GM08714 (cell line): Measurements from ENCODE around the gene CSTF3.
"Not testable (repeated sequence)": the region's sequence is repeated elsewhere in the genome, so short reads cannot be mapped to it uniquely, and the experiment has no call there.

Experiments used
- H3K4me3 ChIP-seq: fragments of 200-500 bp; sonication (Bioruptor generic); 2 replicates; pipeline ENCODE4 v1.5.1; 2014; ENCODE audit warnings: mild to moderate bottlenecking, low read length, inconsistent platforms
- ZNF274 ChIP-seq: IDR thresholded peaks from 2 replicates; pipeline ENCODE4 v1.6.1; 2012; ENCODE audit warnings: mild to moderate bottlenecking, low read depth, low read length

CSTF3 gene

DNA sequence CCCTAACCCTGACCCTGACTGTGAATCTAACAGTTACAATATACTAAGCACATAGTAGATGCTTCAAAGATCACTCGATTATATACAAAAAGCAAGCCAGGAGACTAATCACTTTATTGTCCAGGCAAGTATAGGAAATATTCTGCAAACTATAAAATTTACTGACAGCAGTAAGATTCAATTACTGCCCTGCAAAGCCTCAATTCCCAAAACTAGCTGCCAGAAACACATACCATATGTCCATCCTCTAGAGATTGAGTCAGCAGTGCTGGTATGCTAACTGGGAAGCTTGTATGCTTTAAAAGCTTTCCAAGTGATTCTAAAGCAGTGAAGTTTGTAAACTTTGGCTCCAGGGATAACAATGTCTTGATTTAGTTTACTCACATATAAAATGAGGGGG lies 26.1 kb downstream of the CSTF3 start:
- no peak overlapping the region for H3K4me3 ChIP-seq
- TF ChIP-seq ZNF274, result no peak

DNA sequence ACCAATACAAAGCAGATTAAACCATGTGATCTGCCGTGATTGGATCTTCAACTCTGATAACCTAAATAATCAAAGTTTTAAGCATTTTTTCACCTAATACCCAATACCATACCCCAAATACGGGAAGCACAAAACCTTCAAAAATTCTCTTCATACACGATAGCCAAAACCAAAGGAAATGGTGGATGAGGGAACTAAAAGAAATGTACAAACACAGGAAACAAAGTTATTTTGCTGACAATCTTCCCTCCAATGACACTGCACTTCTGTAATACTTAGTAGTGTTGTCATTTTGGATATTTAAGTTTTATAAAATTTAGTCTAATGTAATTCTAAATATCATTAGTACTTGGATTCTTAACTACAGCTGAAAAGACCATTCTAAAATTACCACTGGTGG lies 27.0 kb downstream of the CSTF3 start:
- no peak overlapping the region for H3K4me3 ChIP-seq
- TF ChIP-seq ZNF274, result no peak

DNA sequence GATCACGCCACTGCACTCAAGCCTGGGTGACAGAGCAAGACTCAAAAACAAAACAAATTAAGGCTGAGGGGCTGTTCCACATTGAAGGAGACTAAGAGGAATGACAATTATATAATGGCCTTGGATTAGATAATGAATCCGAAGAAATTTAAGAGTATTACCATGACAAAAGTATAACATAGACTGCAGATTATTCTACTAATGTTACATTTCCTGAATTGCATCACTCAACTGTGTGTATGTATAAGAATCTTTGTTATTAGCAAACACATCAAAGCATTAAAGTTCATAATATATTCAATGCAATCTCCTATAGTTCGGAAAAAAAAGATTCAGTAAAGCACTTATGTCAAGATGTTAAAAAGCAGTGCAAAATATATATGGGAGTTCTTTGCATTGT lies 27.5 kb downstream of the CSTF3 start:
- TF ChIP-seq ZNF274, result no peak
- H3K4me3 ChIP-seq, result no peak overlapping the region

DNA sequence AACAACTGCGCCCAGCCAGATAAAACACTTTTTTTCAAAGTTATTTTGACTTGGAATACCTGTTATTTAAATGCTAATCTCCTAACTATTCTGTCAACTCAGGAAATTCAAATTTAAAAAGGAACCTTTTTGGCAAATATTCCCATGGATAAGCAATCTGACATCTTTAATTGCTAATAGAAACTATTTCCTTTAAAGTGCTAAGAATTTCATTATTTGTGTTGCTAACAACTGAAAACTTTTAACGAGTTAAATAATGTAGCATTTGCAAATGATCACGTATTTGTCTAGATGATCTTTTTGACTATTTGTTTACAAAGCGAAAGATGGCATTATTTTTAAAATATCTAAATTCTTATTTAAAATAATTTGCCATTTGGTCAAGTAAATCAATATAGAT lies 28.8 kb downstream of the CSTF3 start:
- no peak for TF ChIP-seq ZNF274
- no peak overlapping the region for H3K4me3 ChIP-seq

DNA sequence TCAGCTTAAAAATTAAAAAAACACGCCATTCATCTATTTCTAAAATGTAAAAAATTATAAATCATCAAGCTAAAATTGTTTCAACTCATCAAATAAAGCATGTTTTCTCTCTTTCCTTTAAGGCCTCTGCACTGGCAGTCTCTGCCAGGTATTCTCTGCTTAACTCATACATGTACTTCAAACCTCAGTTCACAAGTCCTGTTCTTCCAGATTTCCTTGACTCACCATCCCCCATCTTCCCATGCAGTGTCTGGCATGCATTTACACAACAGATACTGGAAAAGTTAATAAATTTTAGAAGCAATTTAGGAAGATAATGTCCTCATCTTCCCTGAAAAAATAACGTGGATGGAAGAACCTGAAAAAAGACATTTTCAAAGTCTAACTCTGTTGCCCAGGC lies 32.5 kb downstream of the CSTF3 start:
- TF ChIP-seq ZNF274, result no peak

DNA sequence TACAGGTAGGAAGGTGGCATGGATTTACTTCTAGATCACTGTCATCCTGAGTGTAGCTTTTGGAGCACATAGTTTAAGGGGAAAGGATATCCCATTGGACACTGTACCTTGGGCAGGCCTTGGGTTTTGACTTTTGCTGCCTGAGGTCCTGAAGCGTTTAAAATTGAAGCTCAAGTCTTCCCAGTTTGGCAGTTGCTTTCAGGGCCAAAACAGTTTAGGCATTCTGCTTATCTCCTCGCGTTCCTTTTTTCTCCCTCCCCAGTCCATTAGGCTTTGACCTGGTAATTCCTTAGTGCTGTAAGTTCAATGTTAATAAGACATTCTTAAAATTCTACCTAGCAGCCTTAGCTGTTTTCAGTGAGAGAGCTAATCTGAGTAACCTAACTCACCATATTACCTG lies 35.7 kb downstream of the CSTF3 start:
- H3K4me3 ChIP-seq, result no peak overlapping the region
- TF ChIP-seq ZNF274, result no peak

More for the DNA sequence above, 32.5 kb downstream of the CSTF3 start:
- no peak overlapping the region for H3K4me3 ChIP-seq

DNA sequence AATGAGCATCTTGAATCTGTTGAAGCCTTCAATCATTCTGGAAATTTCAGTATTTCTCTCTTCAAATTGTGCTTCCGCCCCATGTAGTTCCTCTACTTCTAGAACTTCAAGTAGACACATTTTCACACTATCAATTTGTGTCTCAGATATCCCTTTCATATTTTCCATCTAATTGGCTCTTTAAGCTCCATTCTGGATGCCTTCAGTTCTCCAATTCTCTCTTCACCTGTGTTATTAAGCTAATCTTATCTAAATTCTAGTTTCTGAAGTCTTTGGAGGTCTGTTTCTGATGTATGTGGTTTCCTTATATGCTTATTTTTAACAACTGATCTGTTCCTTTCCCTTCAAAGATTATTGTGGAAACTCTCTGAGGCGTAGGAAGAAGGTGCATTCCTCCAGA lies 36.3 kb downstream of the CSTF3 start:
- H3K4me3 ChIP-seq, result no peak overlapping the region
- TF ChIP-seq ZNF274, result no peak

DNA sequence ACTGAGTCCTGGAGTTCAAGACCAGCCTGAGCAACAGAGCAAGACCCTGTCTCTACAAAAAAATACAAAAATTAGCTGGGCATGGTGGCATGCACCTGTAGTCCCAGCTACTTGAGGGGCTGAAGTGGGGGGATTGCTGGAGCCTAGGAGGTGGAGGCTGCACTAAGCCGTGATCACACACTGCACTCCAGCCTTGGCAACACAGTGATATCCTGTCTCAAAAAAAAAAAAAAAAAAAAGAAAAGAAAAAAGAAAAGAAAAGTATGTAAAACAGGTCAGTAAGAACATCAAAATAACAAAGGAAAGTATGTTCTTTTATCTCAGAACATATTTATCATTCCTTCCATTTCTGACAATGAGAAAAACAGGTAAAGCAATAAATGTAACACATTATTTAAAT lies 38.6 kb downstream of the CSTF3 start:
- not testable (repeated sequence) for H3K4me3 ChIP-seq

DNA sequence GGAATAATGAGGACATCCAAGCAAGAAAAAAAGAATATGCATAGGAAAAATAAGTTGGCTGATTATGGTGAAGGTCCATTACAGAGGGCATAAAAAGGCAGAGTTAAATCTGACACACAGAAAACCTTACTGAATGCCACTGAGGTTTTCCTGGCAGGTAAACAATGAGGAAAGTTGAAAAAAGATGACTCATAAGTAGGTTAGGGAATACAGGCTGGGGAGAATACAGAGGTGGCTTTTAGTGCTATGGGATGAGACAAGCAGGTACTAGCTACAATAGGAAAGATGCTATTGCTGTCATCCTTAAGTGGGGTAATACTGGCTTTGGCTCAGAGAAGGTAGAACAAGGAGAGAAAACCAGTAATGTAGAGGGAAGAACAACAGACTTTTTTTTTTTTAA lies 44.7 kb downstream of the CSTF3 start:
- H3K4me3 ChIP-seq, result no peak overlapping the region
- no peak for TF ChIP-seq ZNF274

DNA sequence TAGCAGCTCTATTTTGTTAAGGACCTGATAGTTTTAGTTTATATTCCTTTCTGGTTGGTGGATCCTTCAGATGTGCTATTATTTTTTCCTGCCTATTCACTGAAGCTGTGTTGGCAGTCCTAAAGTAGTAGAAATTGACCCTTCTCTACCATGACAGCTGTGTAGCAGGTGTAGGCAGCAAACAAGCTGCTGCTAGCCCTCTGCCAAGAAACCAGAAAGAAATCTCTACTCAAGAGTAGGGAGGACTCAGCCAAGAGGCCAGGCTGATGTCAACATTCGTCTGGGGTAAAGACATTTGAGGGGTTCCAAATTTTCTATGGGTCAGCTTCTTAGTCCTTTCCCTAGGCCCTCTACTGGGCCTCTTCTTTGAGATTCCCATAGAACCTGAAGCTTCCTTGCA lies 51.2 kb downstream of the CSTF3 start:
- H3K4me3 ChIP-seq, result no peak overlapping the region
- no peak for TF ChIP-seq ZNF274

DNA sequence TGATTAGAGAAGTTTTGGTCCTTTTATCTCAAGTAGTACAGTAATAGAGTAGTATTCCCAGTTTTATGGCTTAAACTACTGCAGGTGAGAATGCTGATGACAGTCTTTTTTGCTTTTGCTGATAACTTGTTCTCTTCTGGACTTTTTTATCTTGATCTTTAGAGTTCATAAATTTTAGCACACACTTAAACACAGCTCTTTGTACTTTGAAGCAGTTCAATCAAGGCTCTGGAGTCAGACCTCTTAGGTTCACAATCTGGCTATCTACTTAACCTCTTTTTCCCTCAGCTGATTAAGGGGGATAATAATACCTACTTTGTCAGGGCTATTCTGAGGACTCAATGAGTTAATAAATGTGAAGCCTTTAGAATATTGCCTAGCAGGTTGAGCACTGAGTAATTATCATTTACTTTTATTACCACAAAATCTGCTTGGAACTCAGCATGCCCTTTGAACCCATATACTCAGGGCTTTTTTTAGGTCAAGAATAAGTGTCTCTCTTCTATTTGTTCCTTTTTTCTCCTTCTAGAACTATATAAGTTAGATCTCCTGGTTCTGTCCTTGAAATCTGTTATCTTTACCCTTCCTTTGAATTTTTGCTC lies 51.9 kb downstream of the CSTF3 start:
- no peak overlapping the region for H3K4me3 ChIP-seq
- no peak for TF ChIP-seq ZNF274

DNA sequence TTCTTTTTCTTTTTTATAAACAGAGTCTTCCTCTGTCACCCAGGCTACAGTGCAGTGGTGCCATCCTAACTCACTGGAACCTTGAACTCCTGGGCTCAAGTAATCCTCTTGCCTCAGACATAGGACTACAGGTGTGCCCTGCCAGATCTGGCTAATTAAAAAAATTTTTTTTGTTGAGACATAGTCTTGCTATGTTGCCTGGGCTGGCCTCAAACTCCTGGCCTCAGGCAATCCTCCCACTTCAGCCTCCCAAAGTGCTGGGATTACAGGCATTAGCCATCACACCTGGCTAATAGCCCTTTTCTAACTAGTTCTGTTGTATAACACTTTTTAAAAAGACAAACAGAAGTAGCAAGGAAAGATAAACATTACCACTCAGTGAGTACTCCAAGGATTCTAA lies 57.4 kb downstream of the CSTF3 start:
- no peak overlapping the region for H3K4me3 ChIP-seq
- no peak for TF ChIP-seq ZNF274

DNA sequence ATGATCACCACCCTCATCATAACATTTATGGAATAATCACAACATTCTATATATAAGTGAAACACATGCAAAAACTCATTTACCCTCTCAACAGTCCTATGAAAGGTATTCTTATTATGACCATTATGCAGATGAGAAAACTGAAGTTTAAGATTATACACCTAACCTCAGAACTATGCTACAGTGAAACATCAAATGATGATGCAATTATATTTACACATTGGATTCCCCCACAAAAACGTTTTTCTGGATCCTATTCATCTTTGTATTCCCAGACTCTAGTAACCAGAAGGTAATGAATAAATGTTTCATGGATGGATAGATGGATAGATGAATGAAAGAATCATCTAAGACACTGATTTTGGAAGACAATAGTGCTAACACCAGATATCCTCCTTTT lies 67.1 kb downstream of the CSTF3 start:
- no peak for TF ChIP-seq ZNF274
- no peak overlapping the region for H3K4me3 ChIP-seq

DNA sequence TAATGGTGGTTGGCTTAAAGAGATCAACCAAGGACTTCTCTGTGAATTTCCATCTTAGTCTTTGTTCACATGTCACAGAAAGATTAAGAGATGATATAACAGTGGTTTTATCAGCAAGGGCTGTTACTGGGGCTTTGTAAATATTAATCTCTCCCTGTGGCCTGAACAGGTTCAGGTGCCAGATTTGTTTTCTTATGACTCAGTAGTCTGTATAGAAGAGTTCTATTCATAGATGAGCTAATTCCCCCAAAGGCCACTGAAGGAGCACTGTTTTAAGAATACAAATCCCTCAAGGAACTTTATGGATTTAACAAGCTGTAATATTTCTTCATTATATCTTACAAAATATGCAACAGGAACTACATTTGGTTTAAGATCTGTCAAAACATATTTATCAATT lies 71.5 kb downstream of the CSTF3 start:
- H3K4me3 ChIP-seq, result no peak overlapping the region
- no peak for TF ChIP-seq ZNF274

DNA sequence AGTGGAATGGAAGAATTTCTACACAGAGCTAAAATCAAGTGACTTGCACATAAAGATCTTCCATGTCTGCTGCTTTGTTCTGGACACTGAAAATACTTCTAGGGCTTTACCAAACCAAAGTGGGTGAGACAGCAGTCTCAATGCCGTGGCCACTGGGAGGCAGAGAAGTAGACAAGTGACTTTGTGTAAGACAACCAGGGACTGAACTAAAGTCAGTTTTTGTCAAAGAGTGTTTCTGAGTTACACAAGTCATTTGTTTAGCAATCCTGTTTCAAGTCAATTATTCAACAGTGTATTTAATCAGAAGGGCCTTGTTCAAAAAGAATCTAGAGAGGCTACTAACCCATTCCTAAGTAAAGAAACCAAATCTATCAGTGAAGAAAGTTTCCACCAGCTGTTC lies 75.3 kb downstream of the CSTF3 start:
- no peak overlapping the region for H3K4me3 ChIP-seq
- TF ChIP-seq ZNF274, result no peak

DNA sequence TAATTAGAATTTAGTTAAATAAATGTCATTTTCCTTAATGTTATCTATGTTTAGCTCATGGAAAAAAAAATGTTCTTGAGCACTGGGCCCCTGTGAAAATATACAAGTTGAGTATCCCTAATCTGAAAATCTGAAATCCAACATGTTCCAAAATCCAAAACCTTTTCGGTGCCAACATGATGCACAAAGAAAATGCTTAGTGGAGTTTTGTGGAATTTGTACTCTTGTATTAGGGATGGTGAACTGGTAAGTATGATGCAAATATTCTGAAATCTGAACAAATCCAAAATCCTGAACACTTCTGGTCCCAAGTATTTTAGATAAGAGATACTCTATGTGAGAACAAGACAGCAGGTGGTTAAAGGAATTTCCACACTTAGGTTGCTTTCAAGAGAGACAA lies 77.4 kb downstream of the CSTF3 start:
- TF ChIP-seq ZNF274, result no peak
- H3K4me3 ChIP-seq, result no peak overlapping the region
